ENCODE measurements around the gene ARNT2. TPM values are rescaled to one million over a fixed set of nuclear protein-coding genes. Genes with fewer than 3 reads are reported as not detected.

Gene ARNT2
- polyA plus RNA-seq, 1 of the 3 experiments (the other 2 are of a cell fraction): 17.0 TPM

- no peaks in the 10 kb centered on the region for H4K20me1 ChIP-seq (ENCODE audit: insufficient read depth)
- H3K27ac ChIP-seq (ENCODE audit: low read depth in 2 of 2, low read length in 1 of 2): no peak overlapping the region
- no peaks in the 10 kb centered on the region for H3K9me3 ChIP-seq
- H3K9me2 ChIP-seq: no peaks in the 10 kb centered on the region
- H3K36me3 ChIP-seq (replicated peaks in 1 of 2; ENCODE audit: control insufficient read depth in 1 of 2, insufficient read depth in 2 of 2, low read length in 1 of 2): no peaks in the 10 kb centered on the region
- ChIA-PET POLR2A (no interaction called here), CTCF (interaction anchor here (0.8 to 3.8 kb wide), 3 partner anchors 19 to 165 kb away, joined by 3 to 17 read pairs (median 3); no protein-coding TSS in a partner anchor)
- H3K27me3 ChIP-seq (ENCODE audit: insufficient read depth): no peaks in the 10 kb centered on the region
- no peak overlapping the region for H3K4me3 ChIP-seq (ENCODE audit: low read depth in 2 of 2, low read length in 1 of 2)
- H2AFZ ChIP-seq (ENCODE audit: low read depth): no peak overlapping the region
- no peak overlapping the region for H3K9ac ChIP-seq
- DNase-seq: no peak
- H3F3A ChIP-seq (replicated peaks; ENCODE audit: insufficient read depth): no peaks in the 10 kb centered on the region
- peaks cover 20 to 33% of the 10 kb centered on the region in 2 experiments for H3K4me1 ChIP-seq (ENCODE audit: control insufficient read depth in 1 of 2, insufficient read depth in 2 of 2, low read depth in 1 of 2, low read length in 1 of 2)
- 90% methylated on average over 7 of the region's 7 CpGs for WGBS (ENCODE audit: low lambda C conversion rate)
- TF ChIP-seq CHD2 (IDR thresholded peaks at IDR 0.05; ENCODE audit: low read length, partially characterized antibody) (no peak), USF2 (IDR thresholded peaks at IDR 0.05; ENCODE audit: borderline replicate concordance, low read depth, low read length) (no peak), MEF2A (IDR thresholded peaks at IDR 0.05; ENCODE audit: borderline replicate concordance, low read depth) (no peak), ZBTB33 (IDR thresholded peaks at IDR 0.05; ENCODE audit: borderline replicate concordance, low read depth) (no peak), CTCF (IDR thresholded peaks at IDR 0.05) (no peak), RXRA (IDR thresholded peaks at IDR 0.05; ENCODE audit: borderline replicate concordance, low read depth) (no peak), NRF1 (IDR thresholded peaks at IDR 0.05; ENCODE audit: low read depth, low read length) (no peak), SMC3 (IDR thresholded peaks at IDR 0.05; ENCODE audit: low read depth, low read length) (no peak)
- no peaks in the 10 kb centered on the region for H3K79me2 ChIP-seq (ENCODE audit: insufficient read depth)
- no peak overlapping the region for H3K4me2 ChIP-seq
These were observed 207.4 kb downstream of the ARNT2 start for GRCh38 chr15:80611543-80612080.

GRCh38 chr15:80612118-80612823 lies 208.1 kb downstream of the ARNT2 start:
- Histone ChIP-seq H3K9me3 (no peaks in the 10 kb centered on the region), H3K4me2 (no peak overlapping the region), H3K4me3 (ENCODE audit: low read depth in 2 of 2, low read length in 1 of 2) (no peak overlapping the region), H2AFZ (ENCODE audit: low read depth) (no peak overlapping the region), H3K27ac (ENCODE audit: low read depth in 2 of 2, low read length in 1 of 2) (no peak overlapping the region), H4K20me1 (ENCODE audit: insufficient read depth) (no peaks in the 10 kb centered on the region), H3K27me3 (ENCODE audit: insufficient read depth) (no peaks in the 10 kb centered on the region), H3F3A (replicated peaks; ENCODE audit: insufficient read depth) (no peaks in the 10 kb centered on the region), H3K36me3 (replicated peaks in 1 of 2; ENCODE audit: control insufficient read depth in 1 of 2, insufficient read depth in 2 of 2, low read length in 1 of 2) (no peaks in the 10 kb centered on the region), H3K9ac (no peak overlapping the region), H3K79me2 (ENCODE audit: insufficient read depth) (no peaks in the 10 kb centered on the region), H3K9me2 (no peaks in the 10 kb centered on the region), H3K4me1 (ENCODE audit: control insufficient read depth in 1 of 2, insufficient read depth in 2 of 2, low read depth in 1 of 2, low read length in 1 of 2) (peaks cover 21 to 33% of the 10 kb centered on the region in 2 experiments)
- DNase-seq: no peak
- ChIA-PET CTCF (interaction anchor here (0.8 to 3.8 kb wide), 3 partner anchors 17 to 165 kb away, joined by 3 to 17 read pairs (median 4); no protein-coding TSS in a partner anchor), POLR2A (no interaction called here)
- 83% methylated on average over 7 of the region's 7 CpGs for WGBS (ENCODE audit: low lambda C conversion rate)
- TF ChIP-seq TCF12 (IDR thresholded peaks at IDR 0.05) (no peak), RXRA (IDR thresholded peaks at IDR 0.05; ENCODE audit: borderline replicate concordance, low read depth) (no peak), NRF1 (IDR thresholded peaks at IDR 0.05; ENCODE audit: low read depth, low read length) (no peak), CHD2 (IDR thresholded peaks at IDR 0.05; ENCODE audit: low read length, partially characterized antibody) (no peak), FOXJ3 (CRISPR knock-in tag; IDR thresholded peaks at IDR 0.05) (no peak), REST (IDR thresholded peaks at IDR 0.05; ENCODE audit: low read depth, low read length) (no peak), ZBTB33 (IDR thresholded peaks at IDR 0.05; ENCODE audit: borderline replicate concordance, low read depth) (no peak), SIN3A (IDR thresholded peaks at IDR 0.05; ENCODE audit: borderline replicate concordance, low read depth, low read length) (no peak), TAF1 (IDR thresholded peaks at IDR 0.05; ENCODE audit: borderline replicate concordance, low read depth, low read length) (no peak)
